NCI-H1417 (cell line): ENCODE data around the gene NT5E.

Experiments used
- DNase-seq, 3 experiments: peaks; one replicate each; lab custom pipeline; 2025; lab: John Stamatoyannopoulos, UW

NT5E gene

DNA sequence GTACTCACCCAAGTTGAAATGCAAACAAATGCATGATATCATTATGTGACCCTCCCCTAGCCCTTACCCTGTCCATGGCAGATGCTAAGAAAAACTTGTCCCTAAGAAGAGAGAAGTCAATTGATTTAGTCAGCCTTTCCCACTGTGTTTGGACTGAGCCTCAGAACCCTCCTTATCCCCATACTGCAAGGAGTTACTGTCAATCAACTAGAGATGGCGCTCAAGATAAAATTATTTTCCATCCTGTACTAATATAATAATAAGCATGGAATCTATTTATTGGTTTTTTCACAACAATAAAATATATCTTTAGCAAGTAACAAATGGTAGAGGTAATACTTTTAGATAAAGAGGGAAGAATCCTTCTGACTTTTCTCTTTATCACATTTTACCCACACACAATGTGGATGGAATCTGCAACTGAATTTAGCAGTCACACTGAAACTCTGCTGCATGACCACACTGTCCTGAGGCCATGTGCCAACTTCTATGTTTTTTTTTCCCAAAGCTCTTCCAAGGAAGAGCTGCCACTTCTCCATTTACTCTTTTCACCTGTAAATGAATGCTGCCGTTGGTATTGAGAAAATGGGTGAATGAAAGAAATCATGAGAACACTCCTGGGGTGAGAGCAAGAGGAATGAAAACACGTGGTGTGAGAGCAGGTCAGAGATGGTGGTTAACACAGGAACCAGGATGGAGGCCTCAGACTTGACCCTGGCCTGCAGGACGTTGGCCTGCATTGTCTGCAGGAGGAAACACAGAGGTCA lies 10.5 kb downstream of the NT5E start:
- peak in 1 of 3 experiments; percentile 11 for DNase-seq

- no peak for DNase-seq
These were observed 11.3 kb downstream of the NT5E start for GRCh38 chr6:85460921-85461797.

- DNase-seq: no peak
These were observed 11.9 kb downstream of the NT5E start for GRCh38 chr6:85461798-85462170.

GRCh38 chr6:85462673-85463072 lies 12.8 kb downstream of the NT5E start:
- no peak for DNase-seq

DNA sequence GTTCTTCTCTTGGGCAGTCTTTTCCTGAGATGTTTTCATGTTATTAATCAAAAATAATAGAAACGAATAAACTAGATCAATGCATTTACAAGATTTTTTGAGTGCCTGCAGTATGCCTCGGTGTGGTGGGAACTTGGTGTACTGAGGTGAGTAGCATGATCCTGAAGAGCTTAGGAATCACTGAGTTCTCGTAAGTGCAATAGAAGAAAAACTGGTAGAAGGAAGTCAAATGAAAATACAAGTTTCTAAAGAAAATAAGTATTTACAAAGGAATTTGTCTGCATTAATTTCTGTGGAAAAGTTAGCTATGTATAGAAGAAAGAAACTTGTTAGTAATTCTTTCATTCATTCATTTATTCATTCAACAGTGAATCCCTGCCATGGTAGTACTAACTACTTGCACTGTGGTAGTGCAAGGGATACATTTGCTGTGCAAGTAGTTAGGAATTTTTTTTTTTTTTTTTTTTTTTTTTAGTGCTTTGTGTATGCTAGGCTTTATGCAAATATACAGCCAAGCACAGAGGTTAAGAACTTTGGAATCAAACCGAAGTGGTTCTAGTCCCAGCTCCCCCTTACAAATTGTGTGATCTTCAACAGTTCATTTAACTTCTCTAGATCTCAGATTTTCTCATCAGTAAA lies 13.9 kb downstream of the NT5E start:
- DNase-seq: no peak

DNA sequence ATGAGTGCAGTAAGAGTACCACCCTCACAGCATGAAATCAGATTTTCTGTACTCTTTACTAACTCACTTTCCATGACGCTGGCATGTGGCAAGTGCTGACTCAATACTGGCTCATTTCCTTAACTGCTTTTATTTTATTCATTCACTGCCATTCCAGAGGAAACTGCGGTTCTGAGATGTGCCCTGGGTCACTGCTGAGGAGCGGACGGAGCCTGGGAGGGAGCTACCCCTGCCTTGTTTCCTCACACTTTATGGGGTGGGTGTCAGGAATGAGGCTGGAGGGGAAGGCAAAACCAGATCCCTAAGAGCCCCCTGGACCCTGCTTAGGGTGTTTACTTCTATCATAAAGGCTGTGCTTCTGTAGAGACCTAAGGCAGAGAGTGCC lies 14.4 kb downstream of the NT5E start:
- no peak for DNase-seq

- DNase-seq: no peak
These were observed 14.9 kb downstream of the NT5E start for GRCh38 chr6:85464722-85465150.

DNA sequence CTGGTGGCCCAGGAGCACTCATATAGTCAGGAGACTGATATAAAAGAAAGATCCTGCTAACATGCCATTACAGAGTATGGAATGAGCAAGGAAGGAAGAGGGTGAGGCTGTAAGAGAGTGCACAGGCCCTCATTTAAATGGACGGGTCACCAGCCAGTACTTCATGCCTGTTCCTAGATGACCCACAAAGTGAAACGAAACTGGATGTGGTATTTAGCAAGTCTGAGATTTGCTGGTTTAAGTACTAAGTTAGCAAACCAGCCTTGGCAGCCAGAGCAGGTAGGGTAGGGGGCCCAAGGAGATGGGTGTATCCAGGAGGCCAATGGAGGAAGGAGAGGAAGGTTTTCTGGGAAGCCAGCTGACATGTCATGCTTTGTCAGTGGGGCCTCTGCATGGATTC lies 15.9 kb downstream of the NT5E start:
- no peak for DNase-seq

GRCh38 chr6:85468326-85468725 lies 18.4 kb downstream of the NT5E start:
- DNase-seq: no peak

DNA sequence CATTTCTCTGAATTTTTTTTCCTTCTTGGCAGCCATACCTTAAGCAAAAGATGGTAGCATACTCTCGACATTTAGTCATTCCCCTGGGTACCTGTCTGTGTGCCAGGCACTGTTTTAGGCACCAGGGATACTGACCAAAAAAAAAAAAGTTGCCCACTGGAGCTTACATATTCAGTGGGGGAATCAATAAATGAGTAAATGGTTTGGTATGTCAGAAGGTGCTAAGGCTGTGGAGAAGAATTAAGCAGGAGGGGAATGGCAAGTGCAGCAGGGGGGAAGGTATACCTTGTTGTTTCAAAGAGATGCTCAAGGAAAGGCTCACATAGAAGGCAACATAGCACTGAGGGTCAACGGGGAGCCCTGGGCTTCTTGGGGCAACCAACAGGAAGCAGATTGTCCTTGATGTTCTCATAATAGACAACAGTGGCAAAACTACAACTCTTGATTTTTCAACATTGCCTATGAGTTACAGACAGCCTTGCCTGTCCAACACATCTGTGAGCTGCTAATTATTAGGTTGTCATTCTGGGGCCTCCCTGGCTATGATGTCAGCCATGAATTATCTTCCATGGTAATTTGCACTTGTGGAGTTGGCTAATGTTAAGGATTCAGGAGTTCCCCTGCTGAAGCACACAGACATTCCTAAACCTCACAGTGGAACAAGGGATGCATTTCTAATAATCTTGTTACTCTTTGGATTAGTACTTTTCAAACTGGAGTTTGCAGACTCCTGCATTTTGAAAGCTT lies 19.6 kb downstream of the NT5E start:
- peak in 2 of 3 experiments; percentile 33 to 54 for DNase-seq

DNA sequence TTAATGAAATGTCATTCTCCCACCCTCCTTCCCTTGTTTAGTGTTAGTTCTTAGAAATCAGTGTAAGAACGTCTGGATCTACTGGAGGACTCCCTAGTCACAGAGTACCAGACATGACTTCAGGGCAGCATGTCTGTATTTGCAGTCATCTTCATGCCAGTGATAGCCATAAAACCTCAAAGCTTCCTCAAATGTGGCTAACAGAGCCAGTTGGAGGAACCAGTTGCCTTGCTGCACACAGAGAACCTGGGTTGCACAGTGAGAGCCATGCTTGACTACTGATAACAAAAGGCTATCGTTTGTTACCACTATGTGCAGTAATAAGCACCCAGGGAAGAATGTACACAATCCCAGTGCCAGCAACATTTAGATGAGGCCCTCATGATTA lies 20.1 kb downstream of the NT5E start:
- peak in 1 of 3 experiments; percentile 30 for DNase-seq

DNA sequence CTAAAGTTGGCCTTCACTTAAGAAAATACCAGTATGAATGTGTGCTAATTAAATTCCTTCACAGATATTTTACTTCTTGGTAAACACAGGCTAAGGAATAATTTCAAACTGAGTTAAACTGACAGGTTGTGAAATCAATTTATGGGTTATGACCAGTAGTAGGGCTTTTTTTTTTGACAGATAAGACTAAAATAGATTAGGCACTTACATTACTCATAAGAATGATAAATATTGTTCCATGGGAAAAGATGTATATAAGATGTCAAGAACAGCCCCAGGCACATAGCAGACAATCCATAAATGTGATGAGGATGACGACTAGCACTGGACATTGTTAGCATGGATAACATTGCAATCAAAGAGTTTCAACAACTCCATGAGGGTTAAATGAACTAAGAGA lies 22.9 kb downstream of the NT5E start:
- DNase-seq: no peak

DNA sequence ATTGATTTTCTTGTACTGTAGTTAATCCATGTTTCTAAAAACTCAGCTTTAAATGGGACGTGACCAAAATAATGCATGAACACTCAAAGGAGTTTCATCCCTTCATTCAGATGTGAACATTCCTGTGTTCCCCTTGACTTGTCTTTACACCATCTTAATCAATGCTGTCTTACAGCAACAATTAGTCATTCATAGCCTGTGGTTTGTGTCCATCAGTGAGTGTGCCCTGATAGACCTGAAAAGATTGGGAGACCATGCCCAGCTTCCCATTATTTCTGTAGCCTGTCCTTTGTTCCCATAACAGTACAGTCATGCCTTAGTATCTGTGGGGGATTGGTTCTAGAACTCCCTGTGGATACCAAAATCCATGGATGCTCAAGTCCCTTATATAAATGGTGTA lies 23.9 kb downstream of the NT5E start:
- no peak for DNase-seq

GRCh38 chr6:85476532-85476931 lies 26.6 kb downstream of the NT5E start:
- DNase-seq: no peak

DNA sequence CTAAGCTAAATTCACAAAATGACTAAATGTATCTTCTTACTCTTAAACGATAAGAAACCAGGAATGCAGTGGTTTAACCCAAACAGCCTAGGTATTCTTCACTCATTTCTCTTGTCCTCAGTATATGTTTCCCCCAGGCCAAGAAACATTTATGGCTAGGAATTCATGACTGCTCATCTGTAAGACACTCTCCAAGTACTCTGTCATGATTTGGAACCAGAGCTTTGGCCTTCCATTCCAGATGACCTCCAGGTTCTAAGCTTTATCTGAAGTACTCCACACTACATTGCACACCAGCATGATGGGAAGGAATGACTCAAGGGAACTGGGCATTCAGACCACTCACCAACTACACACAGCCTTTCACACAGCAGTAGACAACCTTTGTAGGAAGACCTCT lies 29.3 kb downstream of the NT5E start:
- no peak for DNase-seq

- no peak for DNase-seq
These were observed 32.5 kb downstream of the NT5E start for GRCh38 chr6:85482206-85482904.

DNA sequence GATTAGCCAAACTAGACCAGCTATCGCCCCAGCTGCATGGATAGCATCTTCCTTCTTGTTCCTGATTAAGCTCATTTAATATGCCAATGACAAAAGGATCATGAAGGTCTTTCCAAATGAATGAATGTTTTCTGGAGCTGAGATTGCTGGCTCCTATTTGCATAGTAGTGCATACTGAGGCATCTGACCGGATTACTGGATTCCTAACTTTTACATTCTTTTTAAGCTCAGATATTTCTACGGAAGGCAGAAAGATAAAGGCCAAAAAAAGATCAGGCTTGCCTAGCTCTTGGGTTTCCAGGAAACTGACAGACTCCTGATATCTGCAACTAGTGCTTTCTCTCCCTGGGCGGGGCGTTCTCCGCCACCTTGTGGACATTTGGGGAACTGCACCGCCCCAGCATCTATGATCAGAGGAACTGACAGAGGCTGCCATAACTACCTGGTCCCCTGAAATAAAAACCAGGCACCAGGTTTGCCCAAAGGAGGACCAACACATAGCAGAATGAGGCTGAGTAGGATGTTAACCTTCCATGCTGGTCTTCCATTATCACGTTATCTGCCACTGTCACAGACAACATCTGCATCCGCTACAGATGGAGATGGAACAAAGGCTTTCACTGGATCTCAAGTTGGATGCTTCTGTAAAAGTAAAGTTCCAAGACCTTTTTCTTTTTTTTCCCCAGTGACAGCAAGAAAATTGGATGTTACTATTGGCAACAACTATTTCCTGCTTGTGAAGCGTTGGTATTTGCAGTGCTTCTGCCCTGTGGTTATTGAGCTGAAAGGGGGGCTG lies 33.2 kb downstream of the NT5E start:
- DNase-seq: peak; percentile 50 to 70 (median 51)

- no peak for DNase-seq
These were observed 34.0 kb downstream of the NT5E start for GRCh38 chr6:85483846-85484245.

DNA sequence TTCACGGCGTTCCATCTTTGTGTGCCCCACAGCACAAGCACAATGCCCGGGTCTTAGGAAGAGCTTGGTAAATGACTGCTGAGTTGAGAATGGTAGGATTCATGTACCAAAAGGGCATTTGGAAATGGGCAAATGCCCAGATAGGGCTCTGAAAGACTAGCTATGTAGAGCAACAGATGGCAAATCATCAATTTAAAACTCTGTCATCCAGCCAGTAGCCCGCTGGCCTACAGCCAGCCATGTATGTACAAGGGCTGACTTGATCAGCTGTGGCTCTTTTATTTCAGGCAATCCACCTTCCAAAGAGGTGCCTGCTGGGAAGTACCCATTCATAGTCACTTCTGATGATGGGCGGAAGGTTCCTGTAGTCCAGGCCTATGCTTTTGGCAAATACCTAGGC lies 35.1 kb downstream of the NT5E start:
- no peak for DNase-seq

- DNase-seq: no peak
These were observed 40.8 kb downstream of the NT5E start for GRCh38 chr6:85490516-85491248.
